Mammary epithelial cell (primary cell): ENCODE data around the gene OR11A1.

ENCODE experiments used
- EZH2 ChIP-seq: IDR thresholded peaks from 2 replicates; pipeline ENCODE4 v1.6.1; 2012; ENCODE audit warnings: low read length, inconsistent platforms, borderline replicate concordance
- TF ChIP-seq, protein P1 (sequence below), 2 donors: IDR thresholded peaks in 1 of 2; conservative IDR thresholded peaks in 1 of 2; 2 replicates each; pipeline ENCODE4 v1.5.1; 2011 to 2012; ENCODE audit warnings: inconsistent platforms in 2 of 2, low read length in 2 of 2, mild to moderate bottlenecking in 2 of 2, control low read depth in 1 of 2, low read depth in 1 of 2; ENCODE audit not compliant: insufficient read depth in 1 of 2; ENCODE audit errors: extremely low read depth in 1 of 2

DNA sequence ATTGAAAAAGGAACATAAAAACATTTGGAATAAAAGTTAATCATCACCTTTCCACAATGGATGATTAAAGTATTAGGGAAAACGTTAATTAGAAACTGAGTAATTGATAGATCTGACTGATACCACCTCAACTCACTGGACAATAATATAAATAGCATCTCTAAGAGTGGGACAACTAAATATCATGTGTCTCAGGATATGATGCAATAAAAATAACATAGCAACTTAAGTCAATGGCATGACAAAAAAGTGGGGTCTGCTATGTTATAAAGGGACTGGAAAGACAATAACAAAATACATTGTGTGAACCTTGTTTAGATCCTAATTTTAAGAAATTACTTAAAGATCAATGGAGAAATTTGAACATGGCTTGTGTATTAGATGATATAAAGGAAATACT, 31.8 kb downstream of the OR11A1 start:
- TF ChIP-seq, protein P1, sequence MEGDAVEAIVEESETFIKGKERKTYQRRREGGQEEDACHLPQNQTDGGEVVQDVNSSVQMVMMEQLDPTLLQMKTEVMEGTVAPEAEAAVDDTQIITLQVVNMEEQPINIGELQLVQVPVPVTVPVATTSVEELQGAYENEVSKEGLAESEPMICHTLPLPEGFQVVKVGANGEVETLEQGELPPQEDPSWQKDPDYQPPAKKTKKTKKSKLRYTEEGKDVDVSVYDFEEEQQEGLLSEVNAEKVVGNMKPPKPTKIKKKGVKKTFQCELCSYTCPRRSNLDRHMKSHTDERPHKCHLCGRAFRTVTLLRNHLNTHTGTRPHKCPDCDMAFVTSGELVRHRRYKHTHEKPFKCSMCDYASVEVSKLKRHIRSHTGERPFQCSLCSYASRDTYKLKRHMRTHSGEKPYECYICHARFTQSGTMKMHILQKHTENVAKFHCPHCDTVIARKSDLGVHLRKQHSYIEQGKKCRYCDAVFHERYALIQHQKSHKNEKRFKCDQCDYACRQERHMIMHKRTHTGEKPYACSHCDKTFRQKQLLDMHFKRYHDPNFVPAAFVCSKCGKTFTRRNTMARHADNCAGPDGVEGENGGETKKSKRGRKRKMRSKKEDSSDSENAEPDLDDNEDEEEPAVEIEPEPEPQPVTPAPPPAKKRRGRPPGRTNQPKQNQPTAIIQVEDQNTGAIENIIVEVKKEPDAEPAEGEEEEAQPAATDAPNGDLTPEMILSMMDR (conservative IDR thresholded peaks at IDR 0.05 in 1 of 2, IDR thresholded peaks at IDR 0.05 in 1 of 2; ENCODE audit: extremely low read depth in 1 of 2, insufficient read depth in 1 of 2, low read depth in 1 of 2, low read length in 2 of 2) = no peak
- no peak for TF ChIP-seq EZH2
